GM21825 (cell line): ENCODE results near the gene ATMIN.
A peak's percentile ranks its signal among the peaks of the same experiment; 100 is the strongest.

Experiments used
- ATAC-seq: cut with Tn5 transposase; IDR thresholded peaks from one replicate; pipeline ENCODE4 v1.9.1; 2021; ENCODE audit warnings: mild to moderate bottlenecking, moderate library complexity; ENCODE audit not compliant: unreplicated experiment

The ATMIN gene, protein sequence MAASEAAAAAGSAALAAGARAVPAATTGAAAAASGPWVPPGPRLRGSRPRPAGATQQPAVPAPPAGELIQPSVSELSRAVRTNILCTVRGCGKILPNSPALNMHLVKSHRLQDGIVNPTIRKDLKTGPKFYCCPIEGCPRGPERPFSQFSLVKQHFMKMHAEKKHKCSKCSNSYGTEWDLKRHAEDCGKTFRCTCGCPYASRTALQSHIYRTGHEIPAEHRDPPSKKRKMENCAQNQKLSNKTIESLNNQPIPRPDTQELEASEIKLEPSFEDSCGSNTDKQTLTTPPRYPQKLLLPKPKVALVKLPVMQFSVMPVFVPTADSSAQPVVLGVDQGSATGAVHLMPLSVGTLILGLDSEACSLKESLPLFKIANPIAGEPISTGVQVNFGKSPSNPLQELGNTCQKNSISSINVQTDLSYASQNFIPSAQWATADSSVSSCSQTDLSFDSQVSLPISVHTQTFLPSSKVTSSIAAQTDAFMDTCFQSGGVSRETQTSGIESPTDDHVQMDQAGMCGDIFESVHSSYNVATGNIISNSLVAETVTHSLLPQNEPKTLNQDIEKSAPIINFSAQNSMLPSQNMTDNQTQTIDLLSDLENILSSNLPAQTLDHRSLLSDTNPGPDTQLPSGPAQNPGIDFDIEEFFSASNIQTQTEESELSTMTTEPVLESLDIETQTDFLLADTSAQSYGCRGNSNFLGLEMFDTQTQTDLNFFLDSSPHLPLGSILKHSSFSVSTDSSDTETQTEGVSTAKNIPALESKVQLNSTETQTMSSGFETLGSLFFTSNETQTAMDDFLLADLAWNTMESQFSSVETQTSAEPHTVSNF

GRCh38 chr16:81035398-81035974 is at the start of gene ATMIN:
Gene ATMIN, plus strand, starts transcription at chr16:81035842. Its CDS starts 29 bp downstream, at chr16:81035871.
- ATAC-seq: peak; percentile 93

- ATAC-seq: no peak
These were observed 49.1 kb upstream of the ATMIN start for GRCh38 chr16:80986557-80986956.

- ATAC-seq: no peak
These were observed 46.9 kb upstream of the ATMIN start for GRCh38 chr16:80988756-80989155.

GRCh38 chr16:80989801-80990200 is 45.8 kb upstream of the ATMIN start:
- ATAC-seq: no peak

DNA sequence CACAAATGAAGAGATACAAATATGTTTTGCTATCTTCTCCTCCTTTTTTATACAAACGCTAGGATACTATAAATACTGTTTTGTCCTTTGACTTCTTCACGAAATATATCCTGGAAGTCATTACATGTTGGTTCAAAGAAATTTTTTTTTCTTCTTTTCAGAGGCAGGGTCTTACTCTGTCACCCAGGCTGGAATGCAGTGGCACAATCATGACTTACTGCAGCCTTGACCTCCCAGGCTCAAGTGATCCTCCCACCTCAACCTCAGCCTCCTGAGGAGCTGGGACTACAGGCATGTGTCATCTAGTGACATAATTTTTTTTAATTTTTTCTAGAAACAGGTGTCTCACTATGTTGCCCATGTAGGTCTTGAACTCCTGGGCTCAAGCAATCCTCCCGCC is 45.1 kb upstream of the ATMIN start:
- no peak for ATAC-seq

- ATAC-seq: no peak
These were observed 44.7 kb upstream of the ATMIN start for GRCh38 chr16:80990978-80991377.

DNA sequence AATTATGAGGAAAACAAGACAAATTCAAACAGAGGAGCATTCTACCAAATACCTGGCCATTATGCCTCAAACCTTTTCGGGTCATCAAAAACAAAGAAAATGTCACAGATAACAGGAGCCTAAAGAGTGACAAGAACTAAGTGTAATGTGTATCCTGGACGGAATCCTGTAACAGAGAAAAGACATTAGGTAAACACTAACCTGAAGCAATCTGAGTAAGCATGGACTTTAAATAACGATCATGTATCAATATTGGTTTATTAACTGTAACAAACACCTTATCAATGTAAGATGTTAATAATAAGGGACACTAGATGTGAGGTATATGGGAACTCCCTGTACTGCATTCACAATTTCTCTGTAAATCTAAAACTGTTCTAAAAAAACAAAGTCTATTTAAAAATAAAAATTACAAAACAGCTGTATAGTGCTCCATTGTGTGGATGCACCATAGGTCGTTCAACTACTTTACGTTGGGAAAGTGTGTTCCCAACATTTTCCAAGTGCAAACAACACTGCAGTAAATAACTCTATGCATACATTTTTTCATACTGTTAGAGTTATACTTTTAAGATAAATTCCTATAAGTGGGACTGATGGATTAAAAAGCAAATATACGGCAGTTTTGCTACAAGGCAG is 43.7 kb upstream of the ATMIN start:
- no peak for ATAC-seq

DNA sequence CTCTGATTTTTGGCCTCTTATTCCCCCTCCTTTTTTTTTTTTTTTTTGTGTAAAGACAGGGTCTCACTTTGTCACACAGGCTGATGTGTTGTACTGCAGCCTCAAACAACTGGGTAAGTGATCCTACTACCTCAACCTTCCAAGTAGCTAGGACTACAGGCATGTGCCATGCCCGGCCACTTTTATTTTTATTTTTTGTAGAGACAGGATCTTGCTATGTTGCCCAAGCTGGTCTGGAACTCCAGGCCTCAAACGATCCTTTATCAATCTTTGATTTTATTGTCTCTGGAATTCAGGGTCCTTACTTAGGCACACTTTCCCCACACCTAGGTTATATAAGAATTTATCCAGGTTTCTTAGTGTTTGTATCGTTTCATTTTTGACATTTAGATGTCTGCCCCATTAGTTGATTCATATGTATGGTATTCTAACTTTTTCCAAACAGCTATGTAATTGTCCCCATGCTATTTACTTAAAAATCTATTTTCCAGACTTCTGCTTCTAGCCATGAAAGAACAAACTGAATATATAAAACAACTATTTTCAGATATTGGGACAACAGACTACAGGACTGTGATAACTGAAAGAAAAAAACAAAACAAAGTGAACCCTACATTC is 42.9 kb upstream of the ATMIN start:
- no peak for ATAC-seq

DNA sequence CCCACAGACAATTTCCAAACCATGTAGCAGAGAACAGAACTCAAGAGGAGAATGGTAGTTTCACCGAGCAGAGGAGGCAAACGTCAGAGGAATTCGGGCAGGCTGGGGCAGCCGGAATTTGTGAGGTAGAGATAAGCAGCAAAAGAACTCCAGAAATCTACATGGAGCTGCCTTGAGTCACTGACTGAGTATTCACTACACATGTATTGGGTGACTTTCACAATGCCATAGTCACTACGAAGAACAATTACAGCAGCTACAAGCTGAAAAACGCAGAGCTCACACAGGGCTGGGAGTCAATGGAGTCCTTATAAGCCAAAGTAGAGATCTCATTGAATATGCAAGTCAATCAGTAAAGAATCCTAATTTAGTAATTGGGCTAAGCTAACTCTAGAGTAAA is 42.3 kb upstream of the ATMIN start:
- no peak for ATAC-seq

DNA sequence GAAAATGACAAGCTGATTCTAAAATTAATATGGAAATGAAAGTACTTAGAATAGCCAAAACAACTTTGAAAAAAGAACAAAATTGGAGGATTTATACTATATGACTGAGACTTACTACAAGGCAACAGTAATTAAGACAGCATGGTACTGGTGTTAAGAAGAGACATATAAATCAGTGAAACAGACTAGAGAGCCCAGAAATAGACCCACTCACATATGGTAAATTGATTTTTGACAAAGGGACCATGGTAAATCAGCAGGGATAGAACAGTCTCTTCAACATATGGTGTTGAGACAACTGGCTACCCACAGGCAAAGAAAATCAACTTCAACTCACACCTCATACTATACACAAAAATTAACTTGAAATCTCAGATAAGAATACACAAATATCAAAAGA is 41.8 kb upstream of the ATMIN start:
- no peak for ATAC-seq

- no peak for ATAC-seq
These were observed 41.2 kb upstream of the ATMIN start for GRCh38 chr16:80994451-80994850.

DNA sequence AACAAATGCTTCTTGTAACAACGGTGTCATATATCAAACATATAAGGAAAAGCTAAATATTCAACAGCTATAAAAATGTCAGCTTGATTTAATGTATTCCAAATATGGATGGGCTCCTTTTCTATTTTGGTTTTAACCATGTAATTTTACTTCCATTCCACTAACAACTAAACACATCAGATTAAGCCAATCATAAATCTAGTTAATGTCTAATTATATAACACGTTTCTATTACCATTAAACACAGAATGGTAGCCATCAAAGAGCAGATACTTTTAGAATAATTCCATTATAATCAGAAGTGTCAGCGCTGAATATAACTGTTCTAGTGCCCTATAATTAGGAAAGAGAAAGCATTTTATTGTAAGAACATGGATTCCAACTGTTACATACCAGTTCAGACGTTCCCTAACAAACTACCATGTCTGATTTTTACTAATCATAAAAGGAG is 38.9 kb upstream of the ATMIN start:
- no peak for ATAC-seq

- ATAC-seq: peak; percentile 61
These were observed 38.4 kb upstream of the ATMIN start for GRCh38 chr16:80997139-80997798.

GRCh38 chr16:80997964-80998620 is 37.5 kb upstream of the ATMIN start:
- no peak for ATAC-seq

DNA sequence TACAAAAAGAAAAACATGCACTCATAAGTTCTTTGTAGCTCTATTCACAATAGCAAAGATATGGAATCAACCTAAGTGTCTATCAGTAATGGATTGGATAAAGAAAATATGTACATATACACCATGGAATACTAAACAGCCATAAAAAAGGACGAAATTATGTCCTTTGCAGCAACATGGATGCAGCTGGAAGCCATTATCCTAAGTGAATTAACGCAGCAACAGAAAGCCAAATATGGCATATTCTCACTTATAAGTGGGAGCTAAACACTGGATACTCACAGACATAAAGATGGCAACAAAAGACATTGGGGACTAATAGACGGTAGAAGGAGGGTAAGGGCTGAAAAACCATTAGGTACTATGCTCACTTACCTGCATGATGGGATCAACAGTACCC is 34.8 kb upstream of the ATMIN start:
- ATAC-seq: no peak

- no peak for ATAC-seq
These were observed 34.3 kb upstream of the ATMIN start for GRCh38 chr16:81001330-81001729.

DNA sequence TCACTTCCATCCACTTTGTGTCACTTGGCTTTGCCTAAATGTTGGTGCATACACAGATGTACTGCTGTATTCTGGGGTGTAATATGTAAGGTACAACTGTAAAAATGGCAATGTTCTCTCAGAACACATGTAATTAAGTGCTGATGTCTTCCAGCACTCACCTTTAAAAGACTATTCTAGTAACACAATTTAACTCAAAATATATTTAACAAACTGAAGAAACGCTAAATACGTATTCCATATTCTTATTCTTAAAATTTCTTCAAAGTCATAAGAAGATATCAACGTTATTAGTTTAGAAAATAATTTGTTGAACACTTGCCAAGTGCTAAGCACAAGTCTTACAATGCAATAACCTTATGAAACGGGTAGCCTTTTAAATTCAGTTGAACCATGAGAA is 32.6 kb upstream of the ATMIN start:
- ATAC-seq: no peak

- no peak for ATAC-seq
These were observed 31.8 kb upstream of the ATMIN start for GRCh38 chr16:81003610-81004460.
